NCI-H524 (cell line): ENCODE measurements around the gene NKX6-2.
"Not testable (repeated sequence)": the region's sequence is repeated elsewhere in the genome, so short reads cannot be mapped to it uniquely, and the experiment has no call there.

Experiments used
- DNase-seq, 2 experiments: peaks; one replicate each; lab custom pipeline; 2025; lab: John Stamatoyannopoulos, UW

NKX6-2 gene

GRCh38 chr10:132797986-132798385 is 12.0 kb upstream of the NKX6-2 start:
- DNase-seq: not testable (repeated sequence)

GRCh38 chr10:132796846-132797245 is 10.9 kb upstream of the NKX6-2 start:
- DNase-seq: no peak

- peak; percentile 53 to 85 for DNase-seq
Observed at GRCh38 chr10:132793871-132794849, 8.2 kb upstream of the NKX6-2 start.

- DNase-seq: peak in 1 of 2 experiments; percentile 45
Observed at GRCh38 chr10:132793213-132793612, 7.3 kb upstream of the NKX6-2 start.

- peak in 1 of 2 experiments; percentile 54 for DNase-seq
Observed at GRCh38 chr10:132792796-132793195, 6.8 kb upstream of the NKX6-2 start.

- not testable (repeated sequence) for DNase-seq
Observed at GRCh38 chr10:132792099-132792498, 6.2 kb upstream of the NKX6-2 start.

- DNase-seq: no peak
Observed at GRCh38 chr10:132790934-132791829, 5.2 kb upstream of the NKX6-2 start.

- DNase-seq: no peak
Observed at GRCh38 chr10:132790470-132790869, 4.5 kb upstream of the NKX6-2 start.

- DNase-seq: no peak
Observed at GRCh38 chr10:132789659-132790148, 3.8 kb upstream of the NKX6-2 start.

GRCh38 chr10:132788831-132789219 is 2.9 kb upstream of the NKX6-2 start:
- no peak for DNase-seq

GRCh38 chr10:132788180-132788830 is 2.4 kb upstream of the NKX6-2 start:
- peak in 1 of 2 experiments; percentile 2 for DNase-seq

GRCh38 chr10:132787495-132788179 is 1.7 kb upstream of the NKX6-2 start:
- no peak for DNase-seq

- DNase-seq: no peak
Observed at GRCh38 chr10:132786884-132787494, 1.0 kb upstream of the NKX6-2 start.

GRCh38 chr10:132786476-132786883 is 533 bp upstream of the NKX6-2 start:
- DNase-seq: no peak

- no peak for DNase-seq
Observed at GRCh38 chr10:132784866-132785722, 853 bp downstream of the NKX6-2 start.

GRCh38 chr10:132783940-132784865 is 1.7 kb downstream of the NKX6-2 start:
- DNase-seq: no peak

- no peak for DNase-seq
Observed at GRCh38 chr10:132783165-132783939, 2.6 kb downstream of the NKX6-2 start.

GRCh38 chr10:132781556-132781955 is 4.4 kb downstream of the NKX6-2 start:
- no peak for DNase-seq
